Panc1 (cell line): ENCODE data around the gene C1orf210.

Experiments used
- CTCF ChIP-seq: fragments of 450-650 bp; IDR thresholded peaks from 2 replicates; pipeline ENCODE4 v1.5.1; 2017; ENCODE audit warnings: mild to moderate bottlenecking
- POLR2AphosphoS5 ChIP-seq: IDR thresholded peaks from 2 replicates; pipeline ENCODE4 v1.6.1; 2012; ENCODE audit warnings: mild to moderate bottlenecking, low read depth, low read length, moderate library complexity
- REST ChIP-seq, 2 experiments: IDR thresholded peaks; 2 replicates each; pipeline ENCODE4 v1.6.1; 2011 to 2012; ENCODE audit warnings: low read depth in 2 of 2, control low read depth in 1 of 2, low read length in 1 of 2, mild to moderate bottlenecking in 1 of 2, moderate library complexity in 1 of 2; ENCODE audit not compliant: insufficient read depth in 1 of 2
- SIN3A ChIP-seq: IDR thresholded peaks from 2 replicates; pipeline ENCODE4 v1.6.1; 2012; ENCODE audit warnings: low read depth, mild to moderate bottlenecking, low read length, moderate library complexity, borderline replicate concordance; ENCODE audit not compliant: insufficient read depth

GRCh38 chr1:43299101-43299500 lies 13.7 kb upstream of the C1orf210 start:
- TF ChIP-seq POLR2AphosphoS5: no peak
- TF ChIP-seq CTCF: no peak
- no peak for TF ChIP-seq REST (IDR thresholded peaks at IDR 0.05; ENCODE audit: insufficient read depth in 1 of 2, low read depth in 2 of 2, low read length in 1 of 2)
- TF ChIP-seq SIN3A: no peak
